Measurements from ENCODE around the gene YWHAG.
"Not testable (repeated sequence)": the region's sequence is repeated elsewhere in the genome, so short reads cannot be mapped to it uniquely, and the experiment has no call there.

The YWHAG gene

DNA sequence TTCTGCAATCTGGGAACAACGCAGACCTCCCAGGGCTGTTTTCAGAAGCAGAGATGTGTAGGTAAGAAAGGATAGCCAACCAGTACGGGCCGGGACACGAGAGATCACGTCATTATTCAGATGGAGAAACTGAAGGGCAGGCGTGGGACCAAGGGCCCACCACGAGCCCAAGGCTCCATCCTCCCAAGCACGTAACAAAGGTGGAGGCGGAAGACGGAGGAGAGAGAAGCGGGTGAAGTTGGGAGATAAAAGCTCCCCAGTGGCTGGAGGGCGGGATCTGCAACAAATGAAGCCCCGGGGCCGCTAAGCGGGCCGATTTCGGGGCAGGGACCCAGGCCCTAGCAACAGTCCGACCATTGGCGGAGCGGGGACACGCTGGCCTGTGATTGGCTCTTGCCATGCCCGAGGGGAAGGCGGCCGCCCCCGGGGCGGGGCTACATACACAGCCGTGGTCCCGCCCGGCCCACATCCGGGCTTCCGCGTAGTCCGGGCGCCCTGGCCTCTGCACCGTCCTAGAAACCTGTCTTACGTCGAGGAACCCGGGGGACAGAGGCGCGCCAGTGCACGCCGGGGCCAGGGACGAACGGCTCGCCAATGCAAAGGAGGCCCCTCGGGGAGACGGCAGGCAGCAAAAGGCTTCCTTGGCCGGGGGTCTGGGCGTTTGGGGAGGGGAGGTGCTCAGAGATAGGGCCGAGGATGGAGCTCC is 40.9 kb downstream of the YWHAG start:
- DNase-seq: peak; percentile 96

DNA sequence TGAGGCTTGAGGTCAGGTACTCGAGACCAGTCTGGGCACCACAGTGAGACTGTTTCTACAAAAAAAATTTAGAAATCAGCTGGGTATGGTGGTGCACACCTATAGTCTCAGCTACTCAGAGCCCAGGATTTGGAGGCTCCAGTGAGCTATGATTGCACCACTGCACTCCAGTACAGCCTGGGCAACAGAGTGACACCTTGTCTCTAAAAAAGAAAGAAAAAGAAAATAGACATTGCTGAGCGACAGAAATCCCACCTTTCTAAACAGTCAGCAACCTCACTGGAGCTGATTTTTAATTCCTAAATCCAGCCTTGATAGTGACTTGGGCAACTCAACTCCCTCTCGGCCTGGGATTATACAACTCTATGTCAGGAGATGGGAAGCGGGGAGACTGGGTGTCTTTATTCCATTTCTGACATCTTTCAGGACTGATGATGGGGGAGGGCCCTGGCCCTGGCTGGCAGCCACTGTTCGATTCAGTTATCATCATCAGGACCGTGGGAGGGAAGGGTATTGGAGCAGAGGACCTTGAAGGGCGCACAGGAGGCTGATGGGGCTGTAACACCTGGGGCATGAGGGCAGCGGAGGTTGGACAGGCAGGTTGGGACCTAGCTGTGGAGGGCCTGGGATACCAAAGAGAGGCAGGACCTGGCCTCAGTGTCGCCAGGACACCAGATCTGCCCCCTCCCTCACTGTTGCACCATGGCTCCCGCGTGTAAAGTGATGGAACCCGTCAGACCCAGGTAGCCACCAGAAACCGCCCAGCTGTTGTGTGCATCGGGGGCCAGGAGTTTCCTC is 41.6 kb downstream of the YWHAG start:
- DNase-seq: no peak

DNA sequence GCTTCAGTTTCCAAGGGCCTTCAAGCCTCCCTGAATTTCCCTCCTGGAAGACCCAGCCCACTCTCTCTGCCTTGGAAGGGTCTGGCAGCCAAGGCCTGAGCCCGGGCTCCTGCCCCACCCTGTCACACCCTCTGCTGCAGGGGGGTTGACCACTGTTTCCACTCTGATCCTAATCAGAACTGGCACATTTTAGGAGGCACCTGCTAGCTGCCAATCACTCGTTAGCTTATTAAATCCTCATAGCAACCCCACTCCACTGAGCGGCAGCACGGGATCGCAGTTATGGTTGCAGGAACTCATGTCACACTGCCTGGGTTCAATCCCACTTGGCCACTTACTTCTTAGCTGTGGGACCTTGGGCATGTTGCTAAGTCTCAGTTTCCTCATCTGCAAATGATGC is 43.4 kb downstream of the YWHAG start:
- no peak for DNase-seq

DNA sequence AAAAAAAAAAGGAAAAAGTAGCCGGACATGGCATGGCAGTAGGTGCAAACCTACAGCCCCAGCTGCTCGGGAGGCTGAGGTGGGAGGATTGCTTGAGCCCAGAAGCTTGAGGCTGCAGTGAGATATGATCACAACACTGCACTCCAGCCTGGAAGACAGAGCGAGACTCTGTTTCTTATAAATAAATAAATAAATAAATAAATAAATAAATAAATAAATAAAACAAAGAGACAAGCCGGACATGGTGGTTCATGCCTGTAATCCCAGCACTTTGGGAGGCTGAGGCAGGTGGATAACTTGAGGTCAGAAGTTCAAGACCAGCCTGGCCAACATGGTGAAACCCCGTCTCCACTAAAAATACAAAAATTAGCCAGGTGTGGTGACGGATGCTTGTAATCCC is 44.1 kb downstream of the YWHAG start:
- DNase-seq: not testable (repeated sequence)

DNA sequence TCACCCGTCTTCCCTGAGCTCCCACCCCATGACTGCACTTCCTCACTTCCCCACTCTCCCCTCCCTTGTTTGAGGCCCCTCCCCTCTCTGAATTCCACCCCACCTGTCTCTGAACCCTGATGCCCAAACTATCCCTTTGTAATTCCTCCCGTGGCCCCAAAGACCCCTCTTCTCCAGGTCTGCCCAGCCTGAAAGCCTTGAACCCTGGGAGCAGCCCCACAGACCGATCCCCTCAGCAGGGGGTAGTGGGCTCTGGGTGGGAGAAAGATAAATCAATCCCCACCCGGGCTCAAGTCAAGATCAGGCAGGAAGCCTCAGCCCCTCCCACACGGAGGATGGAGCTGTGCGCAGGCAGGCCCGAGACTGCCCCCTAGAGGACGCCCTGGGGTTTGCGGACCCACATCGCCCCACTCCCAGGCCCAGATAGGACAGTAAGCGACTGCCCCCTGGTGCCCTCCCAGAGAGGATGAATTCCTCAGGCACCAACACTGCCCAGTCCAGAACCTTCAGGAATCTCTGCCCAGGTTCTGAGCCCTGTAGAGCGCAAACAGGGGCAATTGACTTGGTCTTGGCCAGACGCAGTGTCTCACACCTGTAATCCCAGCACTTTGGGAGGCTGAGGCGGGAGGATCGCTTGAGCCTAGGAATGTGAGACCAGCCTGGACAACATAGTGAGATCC is 44.6 kb downstream of the YWHAG start:
- DNase-seq: peak; percentile 87

DNA sequence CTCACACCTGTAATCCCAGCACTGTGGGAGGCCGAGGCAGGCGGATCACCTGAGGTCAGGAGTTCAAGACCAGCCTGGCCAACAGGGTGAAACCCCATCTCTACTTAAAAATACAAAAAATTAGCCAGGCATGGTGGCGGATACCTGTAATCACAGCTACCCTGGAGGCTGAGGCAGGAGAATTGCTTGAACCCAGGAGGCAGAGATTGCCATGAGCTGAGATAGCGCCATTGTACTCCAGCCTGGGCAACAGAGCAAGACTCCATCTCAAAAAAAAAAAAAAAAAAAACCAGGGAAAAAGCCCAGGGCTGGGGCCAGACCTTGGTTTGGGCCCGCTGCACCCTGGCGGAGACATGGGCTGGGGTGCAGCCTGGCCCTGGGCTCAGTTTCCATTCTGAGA is 47.0 kb downstream of the YWHAG start:
- DNase-seq: not testable (repeated sequence)

DNA sequence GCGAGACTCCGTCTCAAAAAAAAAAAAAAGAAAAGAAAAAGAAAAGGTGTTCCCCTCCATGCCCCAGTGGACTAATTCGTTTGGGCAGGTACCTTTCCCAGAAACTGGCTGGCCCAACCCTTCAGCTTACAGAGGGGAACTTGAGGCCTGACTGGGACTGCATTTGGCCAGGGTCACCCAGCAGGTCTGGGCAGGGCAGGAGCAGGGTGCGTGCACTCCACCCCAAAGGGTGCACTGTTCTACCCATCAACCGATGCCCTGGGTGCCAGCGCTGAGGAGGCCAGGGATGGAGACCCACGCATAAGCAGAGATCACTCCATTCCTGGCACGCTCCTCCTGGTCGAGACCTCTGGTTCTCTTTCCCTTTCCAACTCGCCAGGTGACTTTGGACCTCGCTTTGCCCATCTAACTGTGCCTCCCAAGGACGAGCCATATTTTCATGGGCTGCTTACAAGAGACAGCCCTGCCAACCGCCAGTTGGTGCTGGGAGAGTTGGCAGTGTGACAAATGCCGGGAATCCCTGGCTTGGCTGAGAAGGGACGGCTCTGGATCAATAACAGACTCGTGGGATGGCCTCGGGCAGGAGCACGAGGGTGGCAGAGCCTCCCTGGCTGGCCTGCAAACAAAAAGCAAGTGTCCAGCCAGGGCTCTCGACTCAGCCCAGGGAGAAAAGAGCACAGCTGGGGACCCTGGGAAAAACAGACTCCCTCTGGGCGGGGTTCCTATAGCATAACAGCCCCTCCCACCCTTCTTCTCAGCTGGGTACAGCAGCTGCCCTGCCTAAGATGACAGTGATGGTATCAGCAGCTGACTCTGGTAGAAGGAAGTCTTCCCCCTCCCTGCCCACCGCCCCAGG is 48.5 kb downstream of the YWHAG start:
- DNase-seq: no peak

DNA sequence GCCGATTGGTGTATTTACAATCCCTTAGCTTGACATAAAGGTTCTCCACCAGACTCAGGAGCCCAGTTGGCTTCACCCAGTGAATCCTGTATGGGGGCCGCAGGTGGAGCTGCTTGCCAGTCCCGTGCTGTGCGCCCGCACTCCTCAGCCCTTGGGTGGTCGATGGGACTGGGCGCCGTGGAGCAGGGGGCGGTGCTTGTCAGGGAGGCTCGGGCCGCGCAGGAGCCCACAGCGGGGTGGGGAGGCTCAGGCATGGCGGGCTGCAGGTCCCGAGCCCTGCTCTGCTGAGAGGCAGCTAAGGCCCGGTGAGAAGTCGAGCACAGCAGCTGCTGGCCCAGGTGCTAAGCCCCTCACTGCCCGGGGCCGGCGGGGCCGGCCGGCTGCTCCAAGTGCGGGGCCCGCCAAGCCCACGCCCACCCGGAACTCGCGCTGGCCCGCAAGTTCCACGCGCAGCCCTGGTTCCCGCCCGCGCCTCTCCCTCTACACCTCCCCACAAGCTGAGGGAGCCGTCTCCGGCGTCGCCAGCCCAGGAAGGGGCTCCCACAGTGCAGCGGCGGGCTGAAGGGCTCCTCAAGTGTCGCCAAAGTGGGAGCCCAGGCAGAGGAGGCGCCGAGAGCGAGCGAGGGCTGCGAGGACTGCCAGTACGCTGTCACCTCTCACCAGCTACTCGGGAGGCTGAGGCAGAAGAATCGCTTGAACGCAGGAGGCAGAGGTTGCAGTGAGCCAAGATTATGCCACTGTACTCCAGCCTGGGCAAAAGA is 49.3 kb downstream of the YWHAG start:
- not testable (repeated sequence) for DNase-seq

DNA sequence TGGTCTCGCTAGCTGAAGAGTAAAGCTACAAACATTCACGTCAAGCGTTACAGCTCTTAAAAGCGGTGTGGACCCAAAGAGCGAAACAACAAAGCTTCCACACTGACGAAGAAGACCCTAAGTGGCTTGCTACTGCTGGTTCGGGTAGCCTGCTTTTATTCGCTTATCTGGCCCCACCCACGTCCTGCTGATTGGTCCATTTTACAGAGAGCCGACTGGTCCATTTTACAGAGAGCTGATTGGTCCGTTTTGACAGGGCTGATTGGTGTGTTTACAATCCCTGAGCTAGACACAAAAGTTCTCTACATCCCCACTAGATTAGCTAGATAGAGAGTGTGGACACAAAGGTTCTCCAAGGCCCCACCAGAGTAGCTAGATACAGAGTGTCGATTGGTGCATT is 49.9 kb downstream of the YWHAG start:
- not testable (repeated sequence) for DNase-seq

DNA sequence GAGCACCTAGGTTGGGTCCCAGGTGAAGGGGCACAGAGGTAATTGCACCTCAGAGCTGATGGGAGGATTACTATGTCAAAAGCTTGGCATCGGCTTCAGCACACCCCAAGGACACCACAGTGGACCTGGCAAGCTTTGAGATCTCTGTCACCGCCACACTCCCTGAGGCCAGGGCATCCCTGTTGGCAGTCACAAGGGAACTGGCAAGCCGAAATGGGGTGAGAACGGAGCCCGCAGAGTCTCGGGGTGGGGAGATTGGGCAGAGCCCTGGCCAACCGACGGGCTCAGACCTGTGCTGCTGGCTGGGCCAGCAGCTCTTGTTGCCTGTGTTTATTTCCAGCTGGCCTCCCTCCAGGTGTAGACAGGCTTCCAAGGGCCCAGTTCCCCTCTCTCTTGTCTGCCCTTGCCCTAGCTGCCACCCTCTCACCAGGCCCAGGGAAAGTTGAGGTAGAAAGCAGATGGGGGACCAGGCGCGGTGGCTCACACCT is 53.9 kb downstream of the YWHAG start:
- no peak for DNase-seq

DNA sequence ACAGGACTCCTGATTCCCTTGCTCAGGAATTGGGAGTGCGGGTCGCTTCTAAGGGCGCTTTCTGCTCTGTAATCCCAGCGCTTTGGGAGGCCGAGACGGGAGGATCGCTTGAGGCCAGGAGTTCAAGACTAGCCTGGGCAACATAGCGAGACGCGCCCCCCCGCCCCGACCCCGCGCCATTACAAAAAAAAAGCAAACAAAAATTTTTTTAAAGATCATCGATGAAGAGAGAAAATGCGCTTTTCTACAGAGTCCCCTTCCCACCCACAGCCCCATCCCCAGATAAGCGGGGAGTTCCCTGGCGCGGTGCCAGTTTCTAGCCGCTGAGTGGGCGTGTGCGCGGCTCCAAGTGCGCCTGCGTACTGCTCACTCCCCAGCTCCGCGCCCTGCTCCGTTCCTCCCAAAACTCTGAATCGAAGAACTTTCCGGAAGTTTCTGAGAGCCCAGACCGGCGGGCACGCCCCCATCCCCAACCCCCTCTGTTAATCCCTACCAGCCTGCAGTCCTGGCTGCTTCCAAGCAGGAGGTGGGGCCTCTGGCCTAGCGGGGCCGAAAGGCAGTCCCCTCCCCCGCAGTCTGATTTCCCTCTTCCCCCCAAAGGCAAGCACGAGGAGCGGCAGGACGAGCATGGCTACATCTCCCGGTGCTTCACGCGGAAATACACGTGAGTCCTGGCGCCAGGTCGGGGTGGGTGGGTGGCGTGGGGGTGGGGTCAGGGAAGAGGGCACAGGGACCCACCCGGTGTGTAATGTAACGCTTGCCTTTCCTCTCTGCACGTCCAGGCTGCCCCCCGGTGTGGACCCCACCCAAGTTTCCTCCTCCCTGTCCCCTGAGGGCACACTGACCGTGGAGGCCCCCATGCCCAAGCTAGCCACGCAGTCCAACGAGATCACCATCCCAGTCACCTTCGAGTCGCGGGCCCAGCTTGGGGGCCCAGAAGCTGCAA is 55.3 kb downstream of the YWHAG start:
- peak; percentile 96 for DNase-seq

DNA sequence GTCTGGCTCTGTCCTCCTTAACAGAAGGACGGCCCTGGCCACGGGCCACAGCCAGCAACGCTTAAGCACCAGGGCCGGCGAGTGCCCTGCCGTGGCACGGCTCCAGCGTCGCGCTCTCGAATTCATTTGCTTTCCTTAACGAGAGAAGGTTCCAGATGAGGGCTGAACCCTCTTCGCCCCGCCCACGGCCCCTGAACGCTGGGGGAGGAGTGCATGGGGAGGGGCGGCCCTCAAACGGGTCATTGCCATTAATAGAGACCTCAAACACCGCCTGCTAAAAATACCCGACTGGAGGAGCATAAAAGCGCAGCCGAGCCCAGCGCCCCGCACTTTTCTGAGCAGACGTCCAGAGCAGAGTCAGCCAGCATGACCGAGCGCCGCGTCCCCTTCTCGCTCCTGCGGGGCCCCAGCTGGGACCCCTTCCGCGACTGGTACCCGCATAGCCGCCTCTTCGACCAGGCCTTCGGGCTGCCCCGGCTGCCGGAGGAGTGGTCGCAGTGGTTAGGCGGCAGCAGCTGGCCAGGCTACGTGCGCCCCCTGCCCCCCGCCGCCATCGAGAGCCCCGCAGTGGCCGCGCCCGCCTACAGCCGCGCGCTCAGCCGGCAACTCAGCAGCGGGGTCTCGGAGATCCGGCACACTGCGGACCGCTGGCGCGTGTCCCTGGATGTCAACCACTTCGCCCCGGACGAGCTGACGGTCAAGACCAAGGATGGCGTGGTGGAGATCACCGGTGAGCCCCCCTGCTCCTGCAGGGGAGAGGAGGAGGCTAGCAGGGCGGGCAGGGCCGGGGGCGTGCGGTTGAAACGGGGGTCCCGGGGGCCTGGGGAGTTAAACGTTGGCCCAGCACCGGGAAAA is 56.2 kb downstream of the YWHAG start, which contains the start of gene HSPB1:
Gene HSPB1 (plus strand): TSS at position 327 of the 855 bp plus-strand sequence. CDS start 40 bp downstream, at position 367.
- DNase-seq: peak; percentile 94

DNA sequence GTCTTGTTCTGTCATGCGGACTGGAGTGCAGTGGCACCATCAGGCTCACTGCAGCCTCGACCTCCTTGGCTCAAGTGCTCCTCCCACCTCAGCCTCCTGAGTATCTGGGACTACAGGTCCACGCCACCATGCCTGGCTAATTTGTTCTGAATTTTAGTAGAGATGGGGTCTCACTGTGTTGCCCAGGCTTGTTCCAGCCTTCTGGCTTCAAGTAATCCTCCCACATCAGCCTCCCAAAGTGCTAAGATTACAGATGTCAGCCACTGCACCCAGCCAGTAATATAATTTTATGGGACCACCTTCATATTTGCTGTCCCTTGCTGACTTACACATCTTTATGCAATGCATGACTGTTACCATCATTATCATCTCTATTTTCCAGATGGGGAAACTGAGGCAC is 57.8 kb downstream of the YWHAG start:
- no peak for DNase-seq

DNA sequence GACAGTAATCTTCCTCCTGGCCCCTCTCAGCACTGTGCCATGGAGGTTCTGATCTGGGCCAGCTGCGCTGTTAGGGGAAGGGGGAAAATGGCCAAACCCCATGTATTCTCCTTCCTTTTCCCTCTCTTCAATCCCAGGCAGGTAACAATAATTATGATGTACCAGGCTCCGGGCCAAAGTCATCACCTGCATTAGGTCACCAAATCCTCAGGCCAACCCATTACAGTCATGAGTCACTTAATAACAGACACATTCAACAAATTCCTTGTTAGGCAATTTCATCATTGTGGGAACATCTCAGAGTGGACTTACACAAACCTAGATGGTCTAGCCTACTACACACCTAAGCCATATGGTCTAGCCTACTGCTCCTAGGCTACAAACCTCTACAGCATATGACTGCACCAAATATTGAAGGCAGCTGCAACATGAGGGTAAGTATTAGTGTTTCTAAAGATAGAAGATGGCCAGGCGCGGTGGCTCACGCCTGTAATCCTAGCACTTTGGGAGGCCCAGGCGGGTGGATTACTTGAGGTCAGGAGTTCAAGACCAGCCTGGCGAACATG is 58.5 kb downstream of the YWHAG start:
- peak; percentile 81 for DNase-seq

DNA sequence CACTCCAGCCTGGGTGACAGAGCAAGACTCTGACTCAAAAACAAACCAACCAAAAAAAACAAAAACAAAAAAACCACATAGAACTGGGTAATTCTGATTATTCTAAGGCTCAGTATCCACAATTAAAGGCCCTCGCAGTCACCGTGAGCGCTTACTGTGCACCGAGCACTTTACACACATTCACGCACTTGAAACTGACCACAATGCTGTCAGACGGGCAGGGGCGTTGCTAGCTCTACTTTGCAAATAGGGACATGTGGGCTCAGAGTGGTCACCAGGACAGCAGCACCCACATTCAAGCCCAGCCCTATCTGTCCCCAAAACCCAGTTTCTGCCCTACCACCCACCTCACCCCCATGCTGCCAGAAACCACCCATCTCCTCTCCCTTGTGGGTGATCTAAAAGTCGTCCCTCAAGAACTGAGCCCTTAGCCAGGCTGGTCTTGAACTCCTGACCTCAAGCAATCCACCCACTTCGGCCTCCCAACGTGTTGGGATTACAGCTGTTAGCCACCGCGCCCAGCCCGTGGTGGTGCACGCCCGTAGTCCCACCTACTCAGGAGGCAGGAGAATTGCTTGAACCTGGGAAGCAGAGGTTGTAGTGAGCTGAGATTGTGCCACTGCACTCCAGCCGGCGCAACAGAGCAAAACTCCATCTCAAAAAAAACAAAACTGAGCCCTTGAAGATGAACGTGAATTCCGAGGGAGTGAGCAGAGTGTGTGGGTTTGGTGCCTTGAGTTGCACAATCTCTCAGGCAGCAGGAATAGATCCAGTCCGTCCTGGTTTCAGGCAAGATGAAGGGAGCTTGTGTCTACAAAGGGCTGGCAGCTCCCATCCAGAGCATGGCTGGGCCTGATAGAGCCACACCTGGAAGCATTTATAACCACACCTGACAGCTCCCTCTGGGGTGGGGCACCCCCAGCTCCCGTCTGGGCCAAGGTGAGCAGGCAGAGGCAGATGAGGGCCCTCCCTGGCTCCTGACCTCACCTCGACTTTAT is 61.7 kb downstream of the YWHAG start:
- DNase-seq: peak; percentile 81

DNA sequence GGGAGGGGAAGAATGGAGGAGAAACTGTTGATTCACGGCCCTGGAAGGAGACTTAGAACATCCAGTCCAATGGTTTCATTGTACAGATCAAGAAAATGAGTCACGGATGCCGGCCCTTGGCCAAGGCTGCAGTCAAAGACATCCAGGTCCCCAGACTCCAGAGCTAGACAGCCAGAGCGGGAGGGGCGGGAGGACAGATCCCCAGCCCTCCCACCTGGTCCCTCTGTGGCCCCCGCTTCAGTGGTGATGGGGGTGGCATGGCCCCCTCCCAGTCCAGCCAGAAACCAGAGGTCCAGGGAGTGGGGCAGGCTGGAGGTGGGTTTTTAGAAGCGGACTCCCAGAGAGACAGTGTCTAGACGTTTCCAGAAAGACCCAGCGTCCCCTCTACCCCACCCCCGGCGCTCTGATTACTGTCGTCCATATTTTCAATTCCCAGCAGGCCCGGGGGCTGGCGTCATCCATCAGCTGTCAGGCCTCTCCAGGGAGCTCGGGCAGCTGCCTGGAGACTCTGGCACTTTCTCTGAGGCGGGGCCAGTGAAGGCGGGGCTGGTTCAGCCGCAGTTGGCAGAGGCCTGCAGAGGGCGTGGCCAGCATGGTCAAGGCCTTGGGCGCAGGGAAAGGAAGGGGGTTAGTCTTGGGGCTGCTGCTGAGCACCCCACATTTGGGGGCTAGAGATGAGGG is 64.3 kb downstream of the YWHAG start:
- peak; percentile 97 for DNase-seq

DNA sequence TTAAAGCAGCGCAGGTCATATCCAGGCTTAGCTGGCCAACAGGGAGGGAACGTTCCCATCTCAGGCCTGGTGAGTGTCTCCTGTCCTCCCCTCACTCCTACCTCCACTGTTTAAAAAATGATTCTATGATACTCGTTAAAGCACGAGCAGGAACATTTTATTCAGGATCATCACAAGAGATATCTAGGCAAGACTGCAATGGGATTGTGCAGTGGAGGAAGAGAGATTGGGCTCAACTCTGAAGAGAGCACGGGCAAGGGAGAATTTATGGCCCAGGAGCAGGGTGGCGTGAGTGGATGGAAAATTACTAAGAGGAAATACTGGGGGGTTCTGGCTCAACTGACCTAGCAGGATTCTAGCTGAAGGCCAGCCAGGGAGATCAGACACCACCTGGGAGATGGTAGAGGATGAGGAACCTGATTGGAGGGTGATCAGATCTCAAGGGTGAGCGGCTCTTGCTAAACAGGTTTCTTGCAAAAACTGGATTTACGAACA is 65.3 kb downstream of the YWHAG start:
- no peak for DNase-seq
